Stomach smooth muscle (tissue), 2 donors: ENCODE results near the gene CARD11.

Experiments
- H3K27ac ChIP-seq: one replicate; pipeline ENCODE4 v1.7.0; 2013; ENCODE audit warnings: mild to moderate bottlenecking, low read length, inconsistent platforms
- H3K27me3 ChIP-seq, 2 donors: one replicate each; pipeline ENCODE4 v1.7.0; 2013; ENCODE audit warnings: low read length in 2 of 2; ENCODE audit not compliant: insufficient read depth in 2 of 2, control insufficient read depth in 1 of 2
- H3K36me3 ChIP-seq, 2 donors: one replicate each; pipeline ENCODE4 v1.7.0; 2013; ENCODE audit warnings: low read length in 2 of 2; ENCODE audit not compliant: control insufficient read depth in 2 of 2, insufficient read depth in 2 of 2
- H3K4me1 ChIP-seq: one replicate; pipeline ENCODE4 v1.7.0; 2013; ENCODE audit warnings: low read length; ENCODE audit not compliant: control insufficient read depth, insufficient read depth
- H3K4me3 ChIP-seq, 2 donors: one replicate each; pipeline ENCODE4 v1.7.0; 2013; ENCODE audit warnings: low read length in 2 of 2
- H3K9ac ChIP-seq, 2 donors: one replicate each; pipeline ENCODE4 v1.7.0; 2013; ENCODE audit warnings: low read length in 2 of 2, mild to moderate bottlenecking in 1 of 2
- H3K9me3 ChIP-seq, 2 donors: one replicate each; pipeline ENCODE4 v1.7.0; 2013; ENCODE audit warnings: low read length in 2 of 2; ENCODE audit not compliant: control insufficient read depth in 2 of 2
- donor health status: healthy.
- donor health status: Pancreatic carcinoma.

The CARD11 gene

DNA sequence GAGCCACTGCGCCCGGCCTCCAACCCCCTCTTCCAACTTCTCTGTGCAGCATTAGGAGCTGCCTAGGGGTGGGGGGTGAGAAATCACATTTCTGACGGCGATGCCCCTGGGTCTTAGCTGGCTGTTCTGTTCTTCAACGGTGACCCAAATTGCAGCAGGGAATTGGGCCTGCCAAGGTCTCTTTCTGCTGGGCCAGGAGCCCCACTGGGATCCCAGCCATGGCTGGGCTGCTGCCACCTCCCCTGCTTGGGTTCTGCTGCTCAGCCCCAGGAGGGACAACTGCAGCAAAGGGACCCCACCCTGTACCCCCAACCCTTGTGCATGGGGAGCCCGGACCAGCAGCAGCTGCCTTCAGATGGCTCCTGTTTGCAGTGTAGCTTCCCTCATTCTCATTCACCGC lies 155.9 kb downstream of the CARD11 start:
- Histone ChIP-seq H3K36me3 (no peaks in the 10 kb centered on the region), H3K4me1 (no peaks in the 10 kb centered on the region), H3K27me3 (peaks cover 0 to 3% of the 10 kb centered on the region in 2 donors), H3K9ac (no peak overlapping the region), H3K4me3 (no peak overlapping the region), H3K9me3 (no peaks in the 10 kb centered on the region), H3K27ac (no peak overlapping the region)

DNA sequence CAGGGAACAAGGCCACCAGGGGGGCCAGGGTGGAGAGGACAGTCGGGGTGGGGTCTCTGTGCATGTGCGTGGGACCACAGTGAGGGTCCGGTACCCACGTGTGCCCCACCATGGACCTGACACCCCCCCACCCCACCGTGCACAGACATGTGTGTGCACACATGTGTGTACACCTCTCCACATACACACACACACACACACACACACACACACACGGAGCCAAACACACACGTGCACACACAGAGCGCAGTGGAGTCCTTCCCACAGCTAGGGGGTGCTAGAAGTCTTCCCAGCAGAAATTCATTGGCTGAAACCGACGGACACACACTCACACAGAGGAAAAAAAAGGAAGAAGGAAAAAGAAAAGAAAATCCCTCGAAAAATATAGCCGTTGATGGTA lies 156.8 kb downstream of the CARD11 start:
- Histone ChIP-seq H3K36me3 (no peaks in the 10 kb centered on the region), H3K9me3 (no peaks in the 10 kb centered on the region), H3K4me1 (no peaks in the 10 kb centered on the region), H3K27me3 (peaks cover 0 to 4% of the 10 kb centered on the region in 2 donors), H3K27ac (no peak overlapping the region), H3K4me3 (no peak overlapping the region), H3K9ac (no peak overlapping the region)

DNA sequence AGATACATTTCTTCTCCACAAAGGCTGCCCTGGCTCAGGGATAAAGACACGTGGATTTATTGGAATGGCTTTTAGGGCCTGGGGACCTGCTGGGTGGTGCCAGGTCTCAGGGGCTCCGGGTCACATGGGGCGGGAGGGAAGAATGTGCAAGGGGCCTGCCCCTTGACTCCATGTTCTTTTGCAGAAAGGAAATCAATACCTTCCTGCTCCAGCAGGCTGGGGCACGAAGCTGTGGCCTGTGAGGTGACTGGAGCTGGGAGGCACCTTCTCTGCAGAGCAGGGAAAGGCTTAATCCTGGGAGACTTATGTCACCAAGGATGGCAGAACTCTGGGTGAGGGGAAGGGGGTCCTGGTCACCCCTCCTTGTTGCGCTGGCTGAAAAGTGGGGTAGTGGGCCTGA lies 157.3 kb downstream of the CARD11 start:
- Histone ChIP-seq H3K27ac (no peak overlapping the region), H3K27me3 (peaks cover 0 to 4% of the 10 kb centered on the region in 2 donors), H3K9me3 (no peaks in the 10 kb centered on the region), H3K4me3 (no peak overlapping the region), H3K4me1 (no peaks in the 10 kb centered on the region), H3K9ac (no peak overlapping the region), H3K36me3 (no peaks in the 10 kb centered on the region)

DNA sequence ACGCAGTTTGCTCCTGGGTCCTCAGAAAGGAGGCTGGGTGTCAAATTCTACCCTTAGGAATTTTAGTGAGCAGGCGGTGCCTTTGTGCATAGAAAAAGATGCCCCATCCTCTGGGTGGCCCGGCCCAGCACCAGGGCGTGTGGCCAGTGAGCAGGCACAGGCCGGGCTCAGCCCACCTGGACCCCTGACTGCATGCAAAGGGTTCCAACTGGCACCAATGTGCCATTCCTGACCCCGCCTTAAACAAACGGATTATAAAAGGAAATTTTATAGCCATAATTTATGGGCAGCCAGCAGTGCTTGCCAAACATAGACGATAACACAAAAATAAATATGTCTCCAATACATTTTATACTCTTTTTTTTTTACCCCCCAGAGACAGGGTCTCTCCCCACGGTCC lies 159.5 kb downstream of the CARD11 start:
- Histone ChIP-seq H3K36me3 (no peaks in the 10 kb centered on the region), H3K4me3 (no peak overlapping the region), H3K27ac (no peak overlapping the region), H3K9ac (no peak overlapping the region), H3K4me1 (no peaks in the 10 kb centered on the region), H3K9me3 (no peaks in the 10 kb centered on the region), H3K27me3 (peaks cover 0 to 4% of the 10 kb centered on the region in 2 donors)

DNA sequence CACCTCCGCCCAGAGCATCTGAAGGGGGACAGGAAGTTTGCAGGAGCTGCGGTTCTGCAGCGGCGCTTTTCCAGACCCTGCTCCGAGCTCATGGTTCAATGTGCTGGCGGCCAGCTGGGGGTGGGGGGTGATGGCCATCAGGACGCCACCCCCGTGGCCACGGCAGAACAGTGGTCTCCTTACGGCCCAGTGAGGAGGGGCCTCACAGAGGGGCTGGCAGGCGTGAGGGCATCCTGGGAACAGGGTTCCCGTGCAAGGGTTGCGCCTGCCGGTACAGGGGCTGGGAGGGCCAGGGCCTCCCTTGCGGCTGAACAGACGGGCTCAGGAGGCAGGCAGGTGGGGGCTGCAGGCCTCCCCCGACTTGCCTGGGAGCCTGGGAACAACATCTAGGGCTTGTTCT lies 160.6 kb downstream of the CARD11 start:
- no peak overlapping the region for H3K9ac ChIP-seq
- H3K27me3 ChIP-seq, result peaks cover 0 to 4% of the 10 kb centered on the region in 2 donors
- no peaks in the 10 kb centered on the region for H3K36me3 ChIP-seq
- H3K4me3 ChIP-seq, result no peak overlapping the region
- H3K4me1 ChIP-seq, result no peaks in the 10 kb centered on the region
- H3K27ac ChIP-seq, result no peak overlapping the region
- H3K9me3 ChIP-seq, result no peaks in the 10 kb centered on the region

DNA sequence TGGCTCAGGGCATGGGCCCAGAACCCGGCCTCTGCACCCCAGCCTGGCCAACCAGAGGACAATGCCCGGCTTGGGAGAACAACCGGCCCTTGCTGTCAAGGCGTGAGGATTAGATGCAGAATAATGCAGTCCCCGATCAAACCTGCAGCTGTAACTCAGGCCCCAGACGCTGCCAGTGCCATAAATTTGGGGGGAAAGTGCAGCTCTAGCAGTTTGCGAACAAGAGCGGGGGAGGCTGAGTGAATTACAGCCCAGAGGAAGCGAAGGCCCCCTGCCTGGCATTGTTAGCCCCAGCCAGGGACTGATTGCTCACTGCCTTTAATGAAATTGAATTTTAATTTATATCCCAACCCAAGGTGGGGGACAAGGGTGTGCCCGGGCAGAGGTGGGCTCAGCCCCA lies 161.6 kb downstream of the CARD11 start:
- no peaks in the 10 kb centered on the region for H3K4me1 ChIP-seq
- no peaks in the 10 kb centered on the region for H3K36me3 ChIP-seq
- no peak overlapping the region for H3K27ac ChIP-seq
- no peaks in the 10 kb centered on the region for H3K9me3 ChIP-seq
- no peak overlapping the region for H3K4me3 ChIP-seq
- no peak overlapping the region for H3K9ac ChIP-seq
- peaks cover 0 to 4% of the 10 kb centered on the region in 2 donors for H3K27me3 ChIP-seq

DNA sequence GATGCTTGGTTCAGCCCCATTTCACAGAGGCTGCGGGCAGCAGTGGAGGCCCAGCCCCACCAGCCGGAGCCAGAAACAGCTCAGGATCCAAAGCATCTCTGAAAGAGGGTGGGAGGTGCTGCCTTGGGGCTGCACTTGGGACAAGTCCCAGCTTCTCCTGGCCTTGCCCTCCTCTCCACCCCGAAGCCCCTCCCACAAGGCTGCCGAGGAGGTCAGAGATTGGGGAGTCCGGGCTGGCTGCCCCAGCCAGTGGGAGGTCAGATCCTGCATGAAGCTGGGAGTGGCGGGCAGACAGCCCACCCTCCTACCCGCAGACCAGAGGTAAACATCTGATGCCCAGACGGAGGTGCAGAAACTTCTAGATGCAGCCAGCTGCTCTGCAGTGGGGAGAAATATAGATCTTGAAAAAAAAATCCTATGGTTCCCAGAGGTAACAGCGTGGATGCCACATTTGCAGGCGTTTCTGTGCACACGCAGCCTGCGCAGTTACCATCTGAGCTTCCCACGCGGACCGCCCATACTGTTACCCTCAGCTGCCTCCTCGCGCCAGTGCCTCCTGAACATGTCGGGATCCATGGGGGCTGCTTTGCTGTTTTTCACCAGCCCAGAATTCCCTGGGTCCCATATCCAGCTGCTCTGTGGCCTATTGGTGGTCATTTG lies 162.7 kb downstream of the CARD11 start:
- H3K9me3 ChIP-seq, result no peaks in the 10 kb centered on the region
- no peak overlapping the region for H3K27ac ChIP-seq
- H3K4me3 ChIP-seq, result no peak overlapping the region
- no peaks in the 10 kb centered on the region for H3K4me1 ChIP-seq
- no peak overlapping the region for H3K9ac ChIP-seq
- H3K27me3 ChIP-seq, result peaks cover 0 to 4% of the 10 kb centered on the region in 2 donors
- H3K36me3 ChIP-seq, result no peaks in the 10 kb centered on the region

DNA sequence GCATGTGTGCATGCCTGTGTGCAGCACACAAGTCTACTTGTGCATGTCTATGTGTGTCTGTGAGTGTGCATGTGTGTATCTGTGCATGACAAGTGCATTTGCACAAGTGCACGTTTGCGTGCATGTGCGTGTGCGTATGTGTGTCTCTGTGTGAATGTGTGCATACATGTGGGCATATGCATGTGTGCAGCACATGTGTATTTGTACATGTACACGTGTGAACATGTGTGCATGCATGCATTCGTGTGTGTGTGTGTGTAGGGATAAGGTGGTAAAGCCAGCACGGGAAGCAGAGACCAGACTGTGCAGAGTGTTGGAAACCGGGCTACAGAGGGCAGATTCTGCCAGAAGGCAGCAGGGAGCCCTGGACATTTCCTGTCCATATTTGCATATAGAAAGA lies 163.6 kb downstream of the CARD11 start:
- Histone ChIP-seq H3K27me3 (peaks cover 0 to 4% of the 10 kb centered on the region in 2 donors), H3K4me3 (no peak overlapping the region), H3K9ac (no peak overlapping the region), H3K27ac (no peak overlapping the region), H3K9me3 (no peaks in the 10 kb centered on the region), H3K4me1 (no peaks in the 10 kb centered on the region), H3K36me3 (no peaks in the 10 kb centered on the region)

DNA sequence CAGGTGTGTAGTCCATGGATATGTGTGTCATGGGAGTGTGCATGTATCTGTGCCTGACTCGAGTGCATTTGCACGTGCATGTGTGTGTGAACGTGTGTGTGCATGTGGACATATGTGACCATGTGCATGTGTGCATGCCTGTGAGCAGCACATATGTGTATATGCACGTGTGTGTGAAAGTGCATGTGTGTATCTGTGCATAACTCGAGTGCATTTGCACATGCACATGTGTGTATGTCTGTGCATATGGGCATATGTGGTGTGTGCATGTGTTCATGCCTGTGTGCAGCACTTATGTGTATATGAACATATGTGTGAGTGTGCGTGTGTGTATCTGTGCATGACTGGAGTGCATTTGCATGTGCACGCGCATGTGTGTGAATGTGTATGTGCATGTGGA lies 164.3 kb downstream of the CARD11 start:
- no peak overlapping the region for H3K27ac ChIP-seq
- no peaks in the 10 kb centered on the region for H3K36me3 ChIP-seq
- H3K27me3 ChIP-seq, result peaks cover 0 to 4% of the 10 kb centered on the region in 2 donors
- H3K9ac ChIP-seq, result no peak overlapping the region
- H3K4me3 ChIP-seq, result no peak overlapping the region
- H3K9me3 ChIP-seq, result no peaks in the 10 kb centered on the region
- H3K4me1 ChIP-seq, result no peaks in the 10 kb centered on the region

DNA sequence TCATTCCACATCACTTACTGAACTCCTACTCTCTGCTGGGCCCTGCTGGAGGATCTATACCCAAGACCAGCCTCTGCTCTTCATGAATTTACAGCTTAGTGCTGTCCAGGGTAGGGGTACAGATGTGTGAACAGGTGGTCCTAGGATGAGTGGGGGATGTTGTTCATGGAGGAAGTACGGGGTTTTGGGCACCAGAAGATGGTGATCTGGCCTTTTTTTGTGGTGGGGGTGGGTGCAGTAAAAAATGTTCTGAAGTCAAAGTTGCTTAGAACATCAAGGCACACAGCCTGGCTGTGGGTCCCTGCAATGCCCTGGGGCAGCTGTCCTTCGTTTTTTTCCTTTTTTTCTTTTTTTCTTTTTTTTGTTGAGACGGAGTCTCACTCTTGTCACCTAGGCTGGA lies 165.4 kb downstream of the CARD11 start:
- no peak overlapping the region for H3K4me3 ChIP-seq
- no peaks in the 10 kb centered on the region for H3K9me3 ChIP-seq
- H3K27ac ChIP-seq, result no peak overlapping the region
- no peak overlapping the region for H3K9ac ChIP-seq
- peaks cover 0 to 4% of the 10 kb centered on the region in 2 donors for H3K27me3 ChIP-seq
- no peaks in the 10 kb centered on the region for H3K4me1 ChIP-seq
- H3K36me3 ChIP-seq, result no peaks in the 10 kb centered on the region

DNA sequence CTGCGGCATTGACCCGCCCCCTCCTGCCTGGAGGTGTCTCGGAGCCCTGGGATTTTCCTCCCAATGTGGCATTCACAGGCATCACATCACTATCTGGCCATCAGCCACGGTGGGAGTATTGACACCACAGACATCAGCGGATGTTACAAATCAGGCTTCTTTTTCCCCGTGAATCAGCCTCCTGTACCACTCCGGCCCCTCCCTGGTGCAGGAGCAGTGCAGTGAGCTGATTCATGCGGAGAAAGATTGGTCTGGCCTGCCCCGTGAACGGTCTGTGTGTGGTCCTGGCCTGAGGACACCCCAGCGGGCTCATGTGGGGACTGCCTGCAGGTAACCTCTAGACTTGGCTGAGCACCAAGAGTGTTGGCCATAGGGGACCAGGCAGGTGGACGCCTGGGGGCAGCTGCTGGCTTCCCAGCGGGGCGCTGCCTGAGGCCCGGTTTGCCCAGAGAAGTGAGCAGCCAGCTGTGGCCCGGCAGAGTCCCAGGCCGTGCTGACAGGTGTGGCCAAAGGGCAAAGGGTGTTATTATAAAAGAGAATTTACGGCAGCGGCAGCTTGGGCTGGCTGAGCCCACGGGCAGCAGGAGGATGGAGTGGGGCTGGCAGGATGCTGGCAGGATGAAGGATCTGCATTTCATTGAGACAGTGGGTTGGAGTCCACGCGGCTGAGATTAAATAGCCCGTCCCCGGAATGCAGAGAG lies 167.5 kb downstream of the CARD11 start:
- Histone ChIP-seq H3K27me3 (no peaks in the 10 kb centered on the region), H3K9ac (no peak overlapping the region), H3K36me3 (no peaks in the 10 kb centered on the region), H3K9me3 (no peaks in the 10 kb centered on the region), H3K4me3 (no peak overlapping the region), H3K4me1 (no peaks in the 10 kb centered on the region), H3K27ac (no peak overlapping the region)
